ENCODE measurements around the gene WEE1. TPM values are rescaled to one million over a fixed set of nuclear protein-coding genes. Genes with fewer than 3 reads are reported as not detected.

The WEE1 gene
- total RNA-seq, 2 experiments from 2014 or later, result 44.8 to 46.5 TPM

GRCh38 chr11:9567401-9567800 lies 6.1 kb upstream of the WEE1 start:
- ATAC-seq (no peak), DNase-seq (no peak)
- no peaks in the 10 kb centered on the region for H3K27me3 Mint-ChIP-seq
- no peaks in the 10 kb centered on the region for H3K9me3 Mint-ChIP-seq (ENCODE audit: low read depth)
- peaks cover 28% of the 10 kb centered on the region for H3K4me1 Mint-ChIP-seq
- no peak overlapping the region for H3K4me3 Mint-ChIP-seq
- intact Hi-C loops (cut with DNase I, micrococcal nuclease), result loop anchor here (2.0 kb wide), 2 partner anchors 33 to 565 kb away; no protein-coding TSS in a partner anchor
- H3K36me3 Mint-ChIP-seq (ENCODE audit: low read depth), result no peaks in the 10 kb centered on the region
- H3K27ac Mint-ChIP-seq, result no peak overlapping the region
- POLR2A ChIA-PET, result no interaction called here
- CTCF ChIA-PET, result interaction anchor here (1.0 to 1.5 kb wide), 4 partner anchors 28 to 37 kb away, joined by 3 to 5 read pairs (median 4); no protein-coding TSS in a partner anchor

- POLR2A ChIA-PET, result interaction anchor here (0.7 kb wide), 1 partner anchor 18 kb away, joined by 3 read pairs; no protein-coding TSS in a partner anchor
- Mint-ChIP-seq H3K27ac (peak overlapping the region; percentile 12), H3K36me3 (ENCODE audit: low read depth) (no peaks in the 10 kb centered on the region), H3K4me3 (no peak overlapping the region), H3K4me1 (peaks cover 28% of the 10 kb centered on the region), H3K9me3 (ENCODE audit: low read depth) (no peaks in the 10 kb centered on the region), H3K27me3 (no peaks in the 10 kb centered on the region)
- no peak for ATAC-seq
- CTCF ChIA-PET, result interaction anchor here (0.9 to 1.5 kb wide), 2 partner anchors 33 to 191 kb away, joined by 3 to 5 read pairs; no protein-coding TSS in a partner anchor
- DNase-seq, result no peak
- intact Hi-C loops (cut with DNase I, micrococcal nuclease), result no loop called here
Measured at GRCh38 chr11:9568161-9568853, 5.2 kb upstream of the WEE1 start.

GRCh38 chr11:9568854-9569587 lies 4.4 kb upstream of the WEE1 start:
- Mint-ChIP-seq H3K36me3 (ENCODE audit: low read depth) (no peaks in the 10 kb centered on the region), H3K27me3 (no peaks in the 10 kb centered on the region), H3K4me1 (peaks cover 28% of the 10 kb centered on the region), H3K9me3 (ENCODE audit: low read depth) (no peaks in the 10 kb centered on the region), H3K27ac (peak overlapping the region; percentile 12), H3K4me3 (no peak overlapping the region)
- CTCF ChIA-PET, result interaction anchor here (0.9 kb wide), 1 partner anchor 190 kb away, joined by 3 read pairs; no protein-coding TSS in a partner anchor
- ATAC-seq (no peak), DNase-seq (no peak)
- intact Hi-C loops (cut with DNase I, micrococcal nuclease), result no loop called here
- POLR2A ChIA-PET, result no interaction called here

- H3K36me3 Mint-ChIP-seq (ENCODE audit: low read depth), result peaks cover 3% of the 10 kb centered on the region
- no peaks in the 10 kb centered on the region for H3K9me3 Mint-ChIP-seq (ENCODE audit: low read depth)
- H3K4me1 Mint-ChIP-seq, result peaks cover 28% of the 10 kb centered on the region
- intact Hi-C loops (cut with DNase I, micrococcal nuclease), result loop anchor here (5.0 kb wide), 2 partner anchors 32 to 207 kb away; no protein-coding TSS in a partner anchor
- ChIA-PET POLR2A (no interaction called here), CTCF (no interaction called here)
- no peak overlapping the region for H3K4me3 Mint-ChIP-seq
- H3K27me3 Mint-ChIP-seq, result no peaks in the 10 kb centered on the region
- ATAC-seq (no peak), DNase-seq (no peak)
- no peak overlapping the region for H3K27ac Mint-ChIP-seq
Measured at GRCh38 chr11:9569588-9570164, 3.8 kb upstream of the WEE1 start.

- no peaks in the 10 kb centered on the region for H3K9me3 Mint-ChIP-seq (ENCODE audit: low read depth)
- peaks cover 28% of the 10 kb centered on the region for H3K4me1 Mint-ChIP-seq
- intact Hi-C loops (cut with DNase I, micrococcal nuclease), result loop anchor here (5.0 kb wide), 2 partner anchors 33 to 208 kb away; no protein-coding TSS in a partner anchor
- ATAC-seq (no peak), DNase-seq (no peak)
- no peak overlapping the region for H3K4me3 Mint-ChIP-seq
- H3K27me3 Mint-ChIP-seq, result peaks cover 3% of the 10 kb centered on the region
- no peak overlapping the region for H3K27ac Mint-ChIP-seq
- POLR2A ChIA-PET, result no interaction called here
- CTCF ChIA-PET, result interaction anchor here (0.9 to 1.9 kb wide), 3 partner anchors 35 to 179 kb away, joined by 3 to 5 read pairs (median 4); no protein-coding TSS in a partner anchor
- peaks cover 11% of the 10 kb centered on the region for H3K36me3 Mint-ChIP-seq (ENCODE audit: low read depth)
Measured at GRCh38 chr11:9570313-9571025, 3.0 kb upstream of the WEE1 start.

GRCh38 chr11:9571071-9571762 lies 2.3 kb upstream of the WEE1 start:
- H3K36me3 Mint-ChIP-seq (ENCODE audit: low read depth), result peaks cover 17% of the 10 kb centered on the region
- DNase-seq (no peak), ATAC-seq (no peak)
- H3K4me1 Mint-ChIP-seq, result peaks cover 26% of the 10 kb centered on the region
- intact Hi-C loops (cut with DNase I, micrococcal nuclease), result loop anchor here (5.0 kb wide), 2 partner anchors 34 to 209 kb away; no protein-coding TSS in a partner anchor
- H3K9me3 Mint-ChIP-seq (ENCODE audit: low read depth), result no peaks in the 10 kb centered on the region
- peaks cover 3% of the 10 kb centered on the region for H3K27me3 Mint-ChIP-seq
- H3K4me3 Mint-ChIP-seq, result peak overlapping the region; percentile 77
- no peak overlapping the region for H3K27ac Mint-ChIP-seq
- ChIA-PET CTCF (interaction anchor here (0.6 to 1.9 kb wide), 4 partner anchors 36 to 178 kb away, joined by 3 to 5 read pairs (median 4); no protein-coding TSS in a partner anchor), POLR2A (no interaction called here)

GRCh38 chr11:9571763-9572115 lies 1.7 kb upstream of the WEE1 start:
- H3K4me3 Mint-ChIP-seq, result peak overlapping the region; percentile 77
- peaks cover 25% of the 10 kb centered on the region for H3K4me1 Mint-ChIP-seq
- H3K36me3 Mint-ChIP-seq (ENCODE audit: low read depth), result peaks cover 22% of the 10 kb centered on the region
- H3K27ac Mint-ChIP-seq, result no peak overlapping the region
- H3K9me3 Mint-ChIP-seq (ENCODE audit: low read depth), result no peaks in the 10 kb centered on the region
- peaks cover 3% of the 10 kb centered on the region for H3K27me3 Mint-ChIP-seq
- ChIA-PET CTCF (interaction anchor here (0.6 to 1.9 kb wide), 4 partner anchors 37 to 731 kb away, joined by 3 to 5 read pairs (median 4); no protein-coding TSS in a partner anchor), POLR2A (no interaction called here)
- intact Hi-C loops (cut with DNase I, micrococcal nuclease), result loop anchor here (2.0 to 5.0 kb wide), 10 partner anchors 34 to 735 kb away; partner anchors contain the start of genes AKIP1 (in 1 of the 2), DENND5A (in 1 of the 2), IPO7 (in 1 of the 2) and SWAP70 (in 1 of the 2)
- ATAC-seq (no peak), DNase-seq (no peak)

GRCh38 chr11:9573775-9574621 lies 528 bp downstream of the WEE1 start:
- Mint-ChIP-seq H3K4me1 (peaks cover 29% of the 10 kb centered on the region), H3K27ac (peak overlapping the region; percentile 82), H3K4me3 (peak overlapping the region; percentile 94), H3K9me3 (ENCODE audit: low read depth) (no peaks in the 10 kb centered on the region), H3K27me3 (peaks cover 3% of the 10 kb centered on the region), H3K36me3 (ENCODE audit: low read depth) (peaks cover 42% of the 10 kb centered on the region)
- peak; percentile 41 for ATAC-seq
- CTCF ChIA-PET, result interaction anchor here (0.7 to 1.8 kb wide), 8 partner anchors 27 to 730 kb away, joined by 3 to 8 read pairs (median 4); no protein-coding TSS in a partner anchor
- intact Hi-C loops (cut with DNase I, micrococcal nuclease), result loop anchor here (1.0 to 5.0 kb wide), 17 partner anchors 27 to 892 kb away; partner anchors contain the start of genes AKIP1 (in 1 of the 2), DENND5A (in 1 of the 2), IPO7 (in 1 of the 2) and RPL27A (in 1 of the 2)
- POLR2A ChIA-PET, result interaction anchor here (0.6 to 1.8 kb wide), 12 partner anchors 8 to 821 kb away, joined by 3 to 21 read pairs (median 4); partner anchors contain the start of gene ZNF143
- DNase-seq, result peak; percentile 46

- no peak for ATAC-seq
- DNase-seq, result peak; percentile 50
- Mint-ChIP-seq H3K27me3 (peaks cover 3% of the 10 kb centered on the region), H3K4me3 (peak overlapping the region; percentile 94), H3K36me3 (ENCODE audit: low read depth) (peaks cover 49% of the 10 kb centered on the region), H3K9me3 (ENCODE audit: low read depth) (no peaks in the 10 kb centered on the region), H3K4me1 (peaks cover 31% of the 10 kb centered on the region), H3K27ac (peak overlapping the region; percentile 82)
- intact Hi-C loops (cut with DNase I, micrococcal nuclease), result loop anchor here (5.0 kb wide), 2 partner anchors 37 to 212 kb away; no protein-coding TSS in a partner anchor
- ChIA-PET POLR2A (interaction anchor here (0.6 to 1.8 kb wide), 3 partner anchors 9 to 114 kb away, joined by 3 to 16 read pairs (median 3); partner anchors contain the start of gene ZNF143), CTCF (interaction anchor here (1.2 to 2.6 kb wide), 3 partner anchors 38 to 729 kb away, joined by 3 to 9 read pairs (median 5); no protein-coding TSS in a partner anchor)
Measured at GRCh38 chr11:9574622-9575259, 1.3 kb downstream of the WEE1 start.
